Thymus (tissue), 11 donors: ENCODE results near the gene FEN1. TPM values are rescaled to one million over a fixed set of nuclear protein-coding genes. Genes with fewer than 3 reads are reported as not detected.

ENCODE experiments used
- DNase-seq, 9 donors: peaks; one replicate each; pipeline ENCODE4 v3.0.0-alpha.2; 2013; ENCODE audit warnings: low spot score in 9 of 9, low read depth in 6 of 9, missing footprints in 1 of 9
- H3K27ac ChIP-seq, 2 donors: one replicate each; pipeline ENCODE4 v1.5.1; 2013; ENCODE audit warnings: control low read depth in 1 of 2, low read depth in 1 of 2, low read length in 1 of 2, mild to moderate bottlenecking in 1 of 2, moderate library complexity in 1 of 2
- H3K27me3 ChIP-seq, 2 donors: one replicate each; pipeline ENCODE4 v1.5.1; 2013; ENCODE audit warnings: low read length in 1 of 2; ENCODE audit not compliant: control insufficient read depth in 2 of 2, insufficient read depth in 1 of 2
- H3K36me3 ChIP-seq, 2 donors: one replicate each; pipeline ENCODE4 v1.5.1; 2013; ENCODE audit warnings: low read length in 1 of 2, mild to moderate bottlenecking in 1 of 2, moderate library complexity in 1 of 2; ENCODE audit not compliant: control insufficient read depth in 2 of 2, insufficient read depth in 2 of 2
- H3K4me1 ChIP-seq, 2 donors: one replicate each; pipeline ENCODE4 v1.5.1; 2013; ENCODE audit warnings: low read length in 2 of 2; ENCODE audit not compliant: control insufficient read depth in 2 of 2, insufficient read depth in 2 of 2
- H3K4me3 ChIP-seq, 2 donors: one replicate each; pipeline ENCODE4 v1.5.1; 2013; ENCODE audit warnings: low read length in 2 of 2, control low read depth in 1 of 2, mild to moderate bottlenecking in 1 of 2
- H3K9me3 ChIP-seq, 2 donors: one replicate each; pipeline ENCODE4 v1.5.1; 2013; ENCODE audit warnings: low read length in 1 of 2, mild to moderate bottlenecking in 1 of 2; ENCODE audit not compliant: control insufficient read depth in 2 of 2, insufficient read depth in 1 of 2
- whole genome bisulfite sequencing: extraction: QIAGEN DNeasy Blood & Tissue Kit; methylation state at CpG from one replicate; pipeline ENCODE4 v1.1.7; 2013; 5-methylcytosine and 5-hydroxymethylcytosine counted together
- polyA plus RNA-seq: library from polyadenylated mRNA; stranded (reverse); fragments of 200-250 nt; gene quantifications from one replicate; pipeline ENCODE4 v1.2.3, GENCODE V29; 2013
- total RNA-seq: library from RNA; stranded (reverse); fragments of 120-200 nt; gene quantifications from one replicate; pipeline ENCODE4 v1.2.4, GENCODE V29; 2013
- donor health status: healthy.

FEN1 gene
- total and polyA plus RNA-seq, 2 donors = 10.0 to 84.1 TPM

DNA sequence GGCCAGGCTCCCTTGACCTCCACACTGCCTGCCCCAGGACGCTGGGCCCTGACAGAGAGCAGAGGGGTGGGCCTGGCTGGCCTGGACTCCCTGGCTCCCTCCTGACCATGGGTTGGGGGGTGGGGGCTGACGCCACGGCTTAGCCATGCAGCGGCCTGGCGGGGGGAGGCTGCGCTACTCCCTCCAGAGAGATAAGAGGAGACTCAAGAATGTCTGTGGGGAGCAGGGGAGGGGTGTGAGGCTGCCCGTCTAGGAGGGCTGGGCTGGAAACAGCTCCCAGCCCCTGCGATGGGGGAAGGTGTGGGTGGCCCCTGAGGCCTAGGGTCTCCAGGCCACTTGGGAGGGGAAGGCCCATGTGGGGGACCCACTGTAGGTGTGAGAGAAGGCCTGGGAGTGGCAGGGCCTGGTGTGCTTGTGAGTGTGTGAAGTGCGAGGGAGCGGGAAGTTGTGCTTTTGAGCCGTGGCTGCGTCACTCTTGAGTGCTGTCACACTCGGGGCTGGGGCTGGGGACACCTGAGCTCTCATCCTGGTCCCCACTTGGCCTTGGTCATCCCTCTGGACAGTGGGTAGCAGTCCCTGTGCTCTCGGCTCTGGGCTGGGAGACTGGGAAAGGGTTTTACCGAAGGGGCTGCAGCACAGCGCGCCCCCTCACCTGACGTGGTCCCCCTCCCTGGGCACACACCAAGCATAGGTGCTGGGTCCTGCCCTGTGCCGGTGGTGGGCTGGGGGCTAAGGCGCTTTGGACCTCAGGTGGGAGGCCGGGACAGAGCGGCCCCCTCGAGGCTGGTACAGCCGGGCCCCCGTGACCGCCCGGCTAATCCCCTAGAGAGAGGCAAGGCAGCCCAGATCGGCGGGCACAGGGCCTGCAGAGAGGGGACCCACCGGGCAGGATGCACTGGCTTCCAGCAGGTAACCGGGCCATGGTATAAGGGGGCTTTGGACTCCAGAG, 37.9 kb upstream of the FEN1 start:
- H3K36me3 ChIP-seq = no peaks in the 10 kb centered on the region
- H3K27ac ChIP-seq = no peak overlapping the region
- peaks cover 2 to 21% of the 10 kb centered on the region in 2 donors for H3K4me1 ChIP-seq
- H3K4me3 ChIP-seq = no peak overlapping the region
- 95% methylated on average over 31 of the region's 31 CpGs for WGBS
- DNase-seq = no peak
- peaks cover 22 to 51% of the 10 kb centered on the region in 2 donors for H3K27me3 ChIP-seq
- no peaks in the 10 kb centered on the region for H3K9me3 ChIP-seq

- Histone ChIP-seq H3K27me3 (peaks cover 18 to 38% of the 10 kb centered on the region in 2 donors), H3K27ac (no peak overlapping the region), H3K4me3 (no peak overlapping the region), H3K36me3 (no peaks in the 10 kb centered on the region), H3K9me3 (no peaks in the 10 kb centered on the region), H3K4me1 (peaks cover 2 to 18% of the 10 kb centered on the region in 2 donors)
- no peak for DNase-seq
- WGBS = 91% methylated on average over 4 of the region's 4 CpGs
These were observed 36.6 kb upstream of the FEN1 start for GRCh38 chr11:61756147-61756451.

GRCh38 chr11:61756452-61757212, 36.1 kb upstream of the FEN1 start:
- no peak overlapping the region for H3K4me3 ChIP-seq
- peaks cover 17 to 33% of the 10 kb centered on the region in 2 donors for H3K27me3 ChIP-seq
- no peak for DNase-seq
- H3K9me3 ChIP-seq = no peaks in the 10 kb centered on the region
- H3K4me1 ChIP-seq = peaks cover 2 to 18% of the 10 kb centered on the region in 2 donors
- no peaks in the 10 kb centered on the region for H3K36me3 ChIP-seq
- no peak overlapping the region for H3K27ac ChIP-seq
- WGBS = 81% methylated on average over 9 of the region's 9 CpGs

DNA sequence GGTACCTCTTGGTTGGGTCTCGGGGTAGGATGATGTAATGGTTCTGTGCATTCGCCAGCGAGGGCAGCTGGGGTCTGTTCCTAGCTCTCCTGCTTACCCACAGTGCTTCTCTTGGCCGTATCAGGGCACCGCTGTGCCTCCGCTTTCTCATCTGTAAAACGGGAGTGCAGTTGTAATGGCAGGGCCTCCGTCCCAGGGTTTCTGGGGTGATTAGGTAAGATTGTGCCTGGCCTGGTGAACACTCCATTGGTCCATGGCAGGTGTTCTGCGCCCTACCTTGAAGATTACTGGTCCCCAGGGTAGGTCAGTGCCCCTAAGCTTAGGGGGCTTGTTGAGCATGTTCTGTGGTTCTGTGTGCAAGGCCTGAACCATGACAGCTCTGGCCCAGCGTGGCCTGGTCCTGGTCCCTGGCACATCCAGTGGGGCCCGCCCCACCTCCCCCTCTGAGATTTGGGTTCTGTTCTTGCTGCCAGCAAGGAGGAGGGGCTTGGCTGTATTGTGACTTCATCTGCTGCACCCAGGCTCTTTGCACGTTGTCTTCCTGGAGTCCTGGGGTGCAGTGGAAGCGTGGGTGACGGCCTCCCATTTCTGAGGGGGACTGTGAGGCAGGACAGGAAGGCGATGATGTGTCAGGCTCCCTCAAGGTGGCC, 35.4 kb upstream of the FEN1 start:
- Histone ChIP-seq H3K9me3 (no peaks in the 10 kb centered on the region), H3K4me1 (peaks cover 2 to 16% of the 10 kb centered on the region in 2 donors), H3K4me3 (no peak overlapping the region), H3K27me3 (peaks cover 10 to 28% of the 10 kb centered on the region in 2 donors), H3K36me3 (no peaks in the 10 kb centered on the region), H3K27ac (no peak overlapping the region)
- WGBS = 95% methylated on average over 15 of the region's 15 CpGs
- no peak for DNase-seq

DNA sequence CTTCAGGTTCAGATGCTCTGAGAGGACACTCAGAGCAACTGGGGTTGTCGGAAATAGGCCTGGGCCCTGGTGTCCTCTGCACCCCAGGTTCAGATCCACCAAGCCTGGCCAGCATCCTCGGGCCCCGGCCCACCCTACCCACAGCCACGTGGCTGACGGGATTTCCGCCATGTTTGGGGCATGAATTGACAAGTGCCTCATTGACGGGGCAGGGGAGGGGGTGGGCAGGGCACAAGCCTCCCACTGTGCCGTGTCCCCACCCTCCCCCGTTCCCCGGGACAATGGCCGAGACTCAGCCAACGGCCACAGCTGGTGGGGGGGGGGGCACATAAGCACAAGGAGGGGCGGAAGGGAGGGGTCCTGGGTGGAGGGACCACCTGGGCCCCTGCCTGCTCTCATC, 31.8 kb upstream of the FEN1 start:
- peaks cover 0 to 11% of the 10 kb centered on the region in 2 donors for H3K4me1 ChIP-seq
- H3K27ac ChIP-seq = no peak overlapping the region
- no peak for DNase-seq
- no peaks in the 10 kb centered on the region for H3K9me3 ChIP-seq
- H3K36me3 ChIP-seq = no peaks in the 10 kb centered on the region
- WGBS = 91% methylated on average over 13 of the region's 13 CpGs
- no peak overlapping the region for H3K4me3 ChIP-seq
- H3K27me3 ChIP-seq = peaks cover 0 to 9% of the 10 kb centered on the region in 2 donors

DNA sequence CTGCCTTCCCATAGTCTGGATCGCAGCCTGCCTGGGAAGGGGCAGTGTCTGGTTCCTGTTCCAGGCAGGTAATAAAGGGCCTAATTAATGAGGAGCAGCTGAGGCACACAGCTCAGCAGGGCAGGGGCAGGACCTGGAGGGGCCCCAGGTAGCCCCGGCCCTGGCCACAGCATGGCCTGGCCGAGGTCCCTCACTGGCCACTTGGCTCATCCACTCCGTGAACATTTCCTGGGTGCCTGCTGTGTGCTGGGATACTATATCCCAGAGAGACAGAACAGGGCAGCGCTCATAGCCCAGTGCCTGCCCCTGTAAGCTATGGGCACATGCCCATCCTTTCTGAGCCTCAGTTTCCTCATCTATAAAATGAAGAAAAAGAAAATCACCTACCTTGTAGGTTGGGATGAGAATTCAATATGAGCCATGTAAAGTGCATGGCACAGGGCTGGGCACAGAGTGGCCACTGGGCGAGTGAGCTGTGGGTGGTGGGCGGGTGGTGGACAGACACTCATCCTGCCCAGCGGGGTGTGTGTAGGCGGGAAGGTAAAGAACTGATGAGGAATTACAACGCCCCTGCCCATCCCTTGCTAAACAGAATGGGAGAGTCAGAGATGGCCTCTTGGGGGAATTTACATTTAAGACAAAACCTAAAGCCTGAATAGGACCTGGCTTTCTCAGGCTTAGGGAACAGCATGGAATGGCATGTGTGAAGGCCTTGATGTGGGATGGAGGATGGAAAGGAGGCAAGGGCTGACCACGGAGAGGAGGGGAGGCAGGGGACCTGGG, 31.1 kb upstream of the FEN1 start:
- H3K9me3 ChIP-seq = no peaks in the 10 kb centered on the region
- H3K4me3 ChIP-seq = no peak overlapping the region
- peaks cover 0 to 6% of the 10 kb centered on the region in 2 donors for H3K4me1 ChIP-seq
- WGBS = 92% methylated on average over 11 of the region's 11 CpGs
- no peak for DNase-seq
- no peaks in the 10 kb centered on the region for H3K36me3 ChIP-seq
- H3K27ac ChIP-seq = no peak overlapping the region
- peaks cover 0 to 9% of the 10 kb centered on the region in 2 donors for H3K27me3 ChIP-seq

GRCh38 chr11:61762223-61762615, 30.5 kb upstream of the FEN1 start:
- H3K4me3 ChIP-seq = no peak overlapping the region
- no peak for DNase-seq
- H3K27me3 ChIP-seq = peaks cover 0 to 9% of the 10 kb centered on the region in 2 donors
- 84% methylated on average over 10 of the region's 10 CpGs for WGBS
- no peak overlapping the region for H3K27ac ChIP-seq
- H3K9me3 ChIP-seq = no peaks in the 10 kb centered on the region
- peaks cover 0 to 4% of the 10 kb centered on the region in 2 donors for H3K4me1 ChIP-seq
- H3K36me3 ChIP-seq = no peaks in the 10 kb centered on the region

DNA sequence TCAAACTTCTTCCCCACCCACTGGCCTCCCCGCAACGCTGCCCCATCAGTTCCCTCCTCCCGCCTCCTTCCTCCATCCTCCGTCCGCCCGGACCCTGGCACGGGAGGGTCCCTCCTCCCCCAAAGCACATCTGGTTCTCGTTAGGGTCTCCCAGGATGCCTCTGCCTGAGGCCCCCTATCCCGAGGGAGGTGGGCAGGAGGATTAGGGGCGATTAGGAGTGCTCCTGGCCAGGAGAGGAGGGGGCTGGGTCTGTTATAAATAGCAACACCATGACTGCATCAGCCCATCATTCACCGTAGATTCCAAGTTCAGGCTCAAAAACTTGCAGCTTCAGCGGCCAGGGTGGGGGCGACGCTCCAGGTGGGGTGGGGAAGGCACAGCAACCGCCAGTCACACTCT, 29.9 kb upstream of the FEN1 start:
- Histone ChIP-seq H3K9me3 (no peaks in the 10 kb centered on the region), H3K27ac (no peak overlapping the region), H3K27me3 (peaks cover 0 to 9% of the 10 kb centered on the region in 2 donors), H3K36me3 (no peaks in the 10 kb centered on the region), H3K4me1 (peaks cover 0 to 4% of the 10 kb centered on the region in 2 donors), H3K4me3 (no peak overlapping the region)
- DNase-seq = no peak
- 54% methylated on average over 15 of the region's 15 CpGs for WGBS
